HG03103 (cell line): ENCODE data around the gene SOX30.
A peak's percentile ranks its signal among the peaks of the same experiment; 100 is the strongest.

Experiments used
- ATAC-seq: cut with Tn5 transposase; IDR thresholded peaks from one replicate; pipeline ENCODE4 v1.9.1; 2021; ENCODE audit warnings: low read depth; ENCODE audit not compliant: unreplicated experiment

SOX30 gene

GRCh38 chr5:157610990-157611389, 41.2 kb downstream of the SOX30 start:
- ATAC-seq, result no peak

- no peak for ATAC-seq
Measured at GRCh38 chr5:157608972-157609565, 43.2 kb downstream of the SOX30 start.

DNA sequence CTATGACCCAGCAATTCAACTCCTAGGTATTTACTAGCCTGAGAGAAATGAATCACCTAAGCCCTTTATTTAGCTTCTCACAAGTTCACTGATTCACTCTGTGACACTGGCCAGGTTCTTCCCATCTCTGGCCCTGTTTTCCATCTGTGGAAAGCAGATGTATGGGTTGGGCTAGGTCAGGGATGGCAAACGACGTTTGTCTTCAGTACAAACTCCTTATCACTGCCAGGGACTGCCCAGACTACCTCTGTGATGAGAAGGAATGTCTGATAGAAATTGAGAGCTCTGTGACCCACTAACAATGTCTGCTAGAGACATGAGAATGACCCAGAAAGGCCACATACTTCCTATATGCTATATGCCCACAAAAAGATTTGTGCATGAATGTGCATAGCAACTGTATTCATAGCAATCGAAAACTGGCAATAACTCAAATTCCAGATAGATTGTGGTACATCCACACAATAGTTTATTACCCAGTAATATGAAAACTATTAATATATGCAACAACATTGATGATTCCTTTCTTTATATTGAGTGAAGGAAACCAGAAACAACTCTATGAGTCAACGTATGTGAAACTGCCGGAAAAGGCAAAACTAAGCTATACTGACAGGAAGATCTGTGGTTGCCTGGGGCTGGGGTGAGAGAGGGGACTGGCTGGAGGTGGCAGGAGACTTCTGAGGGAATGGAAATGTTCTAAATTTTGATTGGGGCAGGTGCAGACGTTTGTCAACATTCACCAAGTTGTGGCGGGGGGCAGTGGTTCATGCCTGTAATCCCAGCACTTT, 44.7 kb downstream of the SOX30 start:
- peak; percentile 50 for ATAC-seq

GRCh38 chr5:157606046-157606445, 46.2 kb downstream of the SOX30 start:
- no peak for ATAC-seq

DNA sequence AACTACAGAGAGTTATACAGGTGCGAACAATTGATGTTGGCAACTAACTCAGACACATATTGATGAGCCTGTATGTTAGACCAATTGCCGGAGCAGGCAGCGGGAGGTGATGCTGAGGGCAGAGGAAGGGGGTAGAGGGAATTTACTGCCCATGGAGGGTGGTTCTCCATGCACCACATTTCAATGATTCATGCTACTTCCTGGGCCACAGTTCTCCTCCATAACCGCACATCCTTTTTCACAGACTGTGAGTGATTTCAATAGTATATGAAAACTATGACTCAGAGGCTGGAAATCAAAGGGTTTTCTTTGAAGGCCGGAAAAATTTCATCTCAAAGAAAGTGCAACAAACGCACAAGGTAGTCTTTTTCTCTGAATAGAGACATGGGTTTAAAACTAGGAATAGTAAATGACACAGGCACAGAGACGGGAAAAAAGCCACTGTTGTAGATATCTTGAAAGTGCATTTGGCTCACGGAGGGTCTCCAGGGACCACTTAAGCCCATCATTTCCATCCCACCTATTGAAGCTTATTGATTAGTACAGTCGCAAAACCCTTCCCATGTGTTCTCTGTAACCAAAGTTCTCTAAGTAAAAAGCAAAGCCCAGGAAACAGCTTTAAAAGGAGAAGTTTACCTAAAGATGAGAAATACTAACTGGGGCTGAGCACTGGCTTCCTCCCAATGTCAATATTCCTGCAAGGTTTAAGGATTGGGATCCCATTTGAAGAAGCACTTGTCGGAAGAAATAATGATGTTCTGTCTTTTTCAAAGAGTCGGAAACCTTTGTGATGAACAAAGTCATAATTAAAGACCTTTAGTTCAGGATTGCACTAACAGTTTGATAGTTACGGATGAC, 48.7 kb downstream of the SOX30 start:
- no peak for ATAC-seq

GRCh38 chr5:157602505-157602904, 49.7 kb downstream of the SOX30 start:
- peak; percentile 55 for ATAC-seq

- no peak for ATAC-seq
Measured at GRCh38 chr5:157600252-157600651, 52.0 kb downstream of the SOX30 start.

GRCh38 chr5:157599565-157599964, 52.7 kb downstream of the SOX30 start:
- no peak for ATAC-seq

DNA sequence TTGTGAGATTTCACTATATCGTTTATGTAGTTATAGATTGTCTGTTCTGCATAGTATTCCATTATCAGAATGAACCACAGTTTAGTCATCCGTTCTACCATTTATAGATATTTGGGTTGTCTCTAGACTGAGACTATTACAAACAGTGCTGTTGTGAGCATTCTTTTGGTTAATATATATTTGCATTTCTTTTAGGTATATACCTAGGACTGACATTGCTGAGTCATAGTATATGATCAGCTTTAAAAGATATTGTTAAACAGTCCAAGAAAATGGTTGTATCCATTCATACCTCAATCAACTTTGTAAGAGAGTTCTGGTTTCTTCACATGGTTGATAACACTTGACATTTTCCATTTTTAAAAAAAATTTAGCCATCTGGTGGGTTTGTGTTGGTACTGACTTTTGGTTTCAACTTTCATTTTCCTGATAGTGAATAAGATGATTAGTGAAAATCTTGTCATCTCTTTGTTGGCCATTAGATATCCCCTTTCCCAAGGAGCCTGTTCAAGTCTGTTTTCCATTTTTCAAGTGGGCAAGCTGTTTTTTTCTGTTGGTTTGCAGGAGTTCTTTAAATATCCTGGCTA, 53.8 kb downstream of the SOX30 start:
- no peak for ATAC-seq

DNA sequence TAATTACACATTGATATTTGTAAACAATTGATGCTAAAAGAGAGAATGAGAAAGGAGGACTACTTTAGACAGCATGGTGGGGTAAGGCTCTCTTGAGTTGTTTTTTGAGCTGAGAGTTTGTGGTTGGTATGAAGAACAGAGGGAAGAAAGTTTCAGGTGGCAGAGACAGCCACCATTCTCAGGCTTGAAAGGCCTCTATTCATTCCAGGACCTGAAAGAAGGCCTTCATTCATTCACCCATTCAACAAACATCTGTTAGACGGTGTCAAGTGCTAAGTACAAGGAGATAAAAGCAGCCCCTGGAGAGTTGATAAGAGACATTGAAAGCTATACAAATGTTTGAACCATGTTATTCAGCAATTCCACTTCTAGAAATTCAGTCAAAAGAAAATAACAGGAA, 55.0 kb downstream of the SOX30 start:
- no peak for ATAC-seq

- peak; percentile 72 for ATAC-seq
Measured at GRCh38 chr5:157596487-157596886, 55.8 kb downstream of the SOX30 start.

DNA sequence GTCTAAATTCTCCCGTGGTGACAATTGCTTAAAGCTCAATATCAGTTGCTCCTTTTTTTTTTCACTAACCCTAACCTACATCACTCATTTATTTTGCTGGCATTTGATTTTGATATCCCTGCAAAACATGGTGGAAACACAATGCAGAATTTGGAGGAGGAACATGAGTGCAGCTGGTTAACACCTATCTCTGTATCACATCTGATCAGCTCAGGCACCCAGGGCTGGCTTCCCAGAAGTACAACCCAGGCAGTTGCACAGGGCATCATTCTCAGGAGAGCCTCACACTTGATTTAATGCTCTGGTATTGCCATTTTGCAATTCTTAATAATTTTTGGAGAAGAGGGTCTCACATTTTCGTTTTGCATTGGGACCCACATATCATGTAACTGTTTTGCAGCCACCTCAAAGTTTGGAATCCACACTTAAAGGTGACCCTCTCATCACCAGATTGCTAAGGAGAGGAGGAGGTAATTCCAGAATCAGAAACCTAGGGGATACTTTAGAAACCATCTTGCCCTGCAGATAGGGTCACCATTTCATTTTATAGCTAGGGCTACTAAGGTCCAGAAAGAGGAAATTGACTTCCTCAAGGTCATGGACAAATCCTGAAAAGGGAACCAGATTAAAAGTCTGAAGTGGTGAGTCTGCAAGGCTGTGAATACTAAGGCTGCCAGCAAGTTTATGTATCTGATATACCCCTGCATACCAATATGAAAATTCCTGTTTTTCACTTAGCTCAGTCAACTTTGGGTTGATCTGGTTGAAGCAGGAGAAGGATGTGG, 57.4 kb downstream of the SOX30 start:
- no peak for ATAC-seq

DNA sequence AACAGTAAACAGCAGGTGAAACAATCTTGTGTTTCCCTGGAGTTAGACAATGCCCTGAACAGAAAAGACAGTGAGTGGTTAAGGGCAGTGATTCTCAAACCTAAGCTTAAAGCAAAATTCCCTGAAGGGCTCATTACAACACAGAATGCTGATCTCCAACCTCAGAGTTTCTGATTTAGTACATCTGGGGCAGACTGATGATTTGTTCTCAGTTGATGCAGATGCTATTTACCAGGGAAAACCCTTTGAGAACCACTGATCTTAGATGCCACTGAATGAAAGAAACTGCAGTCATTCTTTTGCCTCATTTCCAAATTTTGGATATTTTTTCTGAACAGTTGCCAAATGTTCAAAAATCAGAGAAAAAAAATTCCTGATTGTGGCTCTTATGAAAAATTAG, 58.0 kb downstream of the SOX30 start:
- no peak for ATAC-seq

DNA sequence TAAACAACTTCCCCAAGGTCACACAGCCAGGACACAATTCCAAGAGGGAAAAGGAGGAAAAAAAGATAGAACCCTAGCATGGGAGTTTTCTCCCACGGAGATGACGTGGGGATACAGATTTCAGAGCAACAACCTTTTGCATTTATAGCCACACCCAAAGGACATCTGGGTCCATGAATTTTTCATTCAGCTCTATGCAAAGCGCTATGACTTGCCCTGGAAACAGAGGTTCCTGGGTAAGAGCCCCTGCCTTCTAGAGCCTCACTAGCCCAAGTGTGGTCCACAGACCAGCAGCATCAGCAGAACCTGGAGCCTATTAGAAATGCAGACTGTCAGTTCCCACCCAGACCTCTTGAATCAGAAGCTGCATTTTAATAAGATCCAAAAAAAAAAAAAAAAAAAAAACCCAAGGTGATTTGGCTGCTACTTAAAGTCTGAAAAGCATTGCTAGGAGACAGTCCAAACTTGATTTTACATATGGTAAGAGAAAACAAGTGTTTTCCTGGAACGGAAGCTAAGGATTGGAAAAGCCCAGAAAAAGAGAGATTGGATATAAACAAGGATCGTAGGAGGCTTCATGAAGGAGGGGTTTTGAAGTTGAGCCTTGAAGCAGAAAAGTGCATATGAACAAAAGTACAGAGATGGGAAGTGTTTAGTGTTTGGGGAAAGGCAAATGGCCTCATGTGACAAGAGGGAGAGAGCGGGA, 59.0 kb downstream of the SOX30 start:
- ATAC-seq, result no peak

GRCh38 chr5:157592594-157592993, 59.6 kb downstream of the SOX30 start:
- ATAC-seq, result no peak

GRCh38 chr5:157590478-157590877, 61.8 kb downstream of the SOX30 start:
- ATAC-seq, result no peak

DNA sequence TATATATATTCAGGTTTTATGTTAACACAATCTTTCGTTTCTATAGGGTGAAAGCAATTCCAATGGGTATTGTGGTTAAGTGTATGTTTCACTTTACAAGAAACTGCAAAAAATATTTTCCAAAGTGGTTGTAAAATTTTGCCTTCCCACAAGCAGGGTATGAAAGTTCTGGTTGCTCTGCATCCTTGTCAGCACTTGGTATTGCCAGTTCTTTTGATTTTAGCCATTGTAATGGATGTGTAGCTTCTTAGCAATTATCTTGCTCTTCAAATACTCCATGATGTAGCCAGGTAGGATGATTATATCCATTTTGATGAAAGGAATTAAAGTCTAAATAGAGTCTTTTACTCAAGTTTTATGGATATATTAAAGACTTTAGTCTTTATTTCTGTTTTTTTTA, 67.6 kb downstream of the SOX30 start:
- ATAC-seq, result no peak

DNA sequence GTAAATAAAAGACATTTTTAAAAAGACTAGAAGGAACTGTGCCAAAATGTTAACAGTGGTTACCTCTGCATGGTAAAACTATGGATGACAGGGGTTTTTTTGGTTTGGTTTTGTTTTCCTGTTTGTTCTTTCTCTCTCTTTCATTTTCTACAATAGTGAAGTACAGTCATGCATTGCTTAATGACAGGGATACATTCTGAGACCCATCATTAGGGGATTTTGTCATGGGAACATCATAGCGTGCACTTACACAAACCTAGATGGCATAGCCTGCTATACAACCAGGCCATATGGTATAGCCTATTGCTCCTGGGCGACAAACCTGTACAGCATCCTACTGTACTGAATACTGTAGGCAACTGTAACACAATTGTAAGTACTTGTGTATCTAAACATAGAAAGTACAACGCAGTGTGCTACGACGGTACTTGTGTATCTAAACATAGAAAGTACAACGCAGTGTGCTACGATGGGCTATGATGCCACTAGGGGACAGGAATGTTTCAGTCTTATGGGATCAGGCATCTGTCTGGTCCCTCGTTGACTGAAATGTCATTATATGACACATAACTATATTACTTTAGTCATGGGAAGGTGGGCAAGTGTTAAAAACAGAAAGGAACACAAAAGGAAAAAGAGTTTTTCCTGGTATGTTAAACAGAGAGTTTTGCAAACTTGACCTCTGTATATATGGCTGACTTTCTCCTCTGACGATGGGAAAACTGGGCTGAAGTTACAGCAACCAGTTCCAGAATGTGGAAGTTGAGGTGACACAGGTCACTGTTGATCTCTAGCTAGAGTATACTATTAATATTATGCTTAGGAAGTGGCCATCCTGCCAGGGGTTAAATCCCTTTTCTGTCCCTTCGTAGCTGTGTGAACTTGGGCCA, 69.3 kb downstream of the SOX30 start:
- no peak for ATAC-seq

GRCh38 chr5:157581901-157582300, 70.3 kb downstream of the SOX30 start:
- no peak for ATAC-seq
